Psoas muscle (tissue), 8 donors: ENCODE measurements around the gene SHISA5. TPM values are rescaled to one million over a fixed set of nuclear protein-coding genes. Genes with fewer than 3 reads are reported as not detected.
A peak's percentile ranks its signal among the peaks of the same experiment; 100 is the strongest.

Source experiments
- ATAC-seq, 4 donors: fragments of 200-7000 bp; cut with Tn5 transposase; one replicate each; pipeline ENCODE4 v1.9.1; 2020; ENCODE audit warnings: moderate library complexity in 3 of 4, mild to moderate bottlenecking in 2 of 4
- DNase-seq, 2 donors: peaks; one replicate each; pipeline ENCODE4 v3.0.0-alpha.2; 2020
- H3K27ac ChIP-seq: fragments of 200-600 bp; one replicate; pipeline ENCODE4 v1.8.0; 2022
- H3K27me3 ChIP-seq, 3 donors: fragments of 200-600 bp in 1 of 3; one replicate each; pipeline versions ENCODE4 v1.6.1 to v1.8.0; 2013 to 2022; ENCODE audit warnings: low read length in 2 of 3, mild to moderate bottlenecking in 2 of 3, moderate library complexity in 1 of 3; ENCODE audit not compliant: insufficient read depth in 3 of 3
- H3K36me3 ChIP-seq, 2 donors: fragments of 200-600 bp in 1 of 2; one replicate each; pipeline versions ENCODE4 v1.6.1 to v1.8.0; 2013 to 2022; ENCODE audit warnings: low read depth in 1 of 2, mild to moderate bottlenecking in 1 of 2, moderate library complexity in 1 of 2; ENCODE audit not compliant: insufficient read depth in 1 of 2
- H3K4me1 ChIP-seq: fragments of 200-600 bp; one replicate; pipeline ENCODE4 v1.8.0; 2022
- H3K4me3 ChIP-seq: fragments of 200-600 bp; one replicate; pipeline ENCODE4 v1.8.0; 2022; ENCODE audit warnings: mild to moderate bottlenecking
- H3K9me3 ChIP-seq: fragments of 200-600 bp; one replicate; pipeline ENCODE4 v1.8.0; 2022
- CTCF ChIP-seq: fragments of 200-600 bp; IDR thresholded peaks from one replicate; pipeline ENCODE4 v1.8.0; 2022; ENCODE audit warnings: antibody characterized with exemption
- WGBS, 3 donors: extraction: QIAGEN DNeasy Blood & Tissue Kit; methylation state at CpG; one replicate each; pipeline versions ENCODE4 v1.1.6 to v1.1.7; 2013; 5-methylcytosine and 5-hydroxymethylcytosine counted together
- intact Hi-C, 2 donors: fragments of 100-400 bp; cut with DNase I; formaldehyde crosslinking; loops; one replicate each; pipeline versions ENCODE4 v1.11.0 to v1.14.2; 2022
- polyA plus RNA-seq, 3 donors: library from polyadenylated mRNA; stranded (reverse); fragments of 200-250 nt; gene quantifications; one replicate each; pipeline ENCODE4 v1.2.3, GENCODE V29; 2013
- total RNA-seq, 4 donors: library from RNA; stranded (reverse); fragmentation: NEBNext Ultra II Directional in 2 of 4; extraction: Animal tissue kit (Norgen Biotek cat#: 25700) in 2 of 4; gene quantifications; one replicate each; pipeline versions ENCODE4 v1.2.1 to v1.2.4, GENCODE V29; 2021 to 2023
- donor health status: healthy with polysubstance abuse.
- donor health status: DM: no; HTN: no; CAD: no; lungs with moderate emphysema.
- donor health status: Bipolar disorder and iron deficiency.
- donor health status: healthy.
- donor health status: DM: yes; HTN: yes; CAD: no.
- donor health status: DM: no; HTN: no; CAD: no.
- donor health status: DM: no; HTN: no; CAD: no.
- donor health status: DM: yes; HTN: yes; CAD: no.

SHISA5 gene
- total and polyA plus RNA-seq, 7 donors = 16.9 to 34.7 (median 24.3) TPM

- TF ChIP-seq CTCF = no peak
- Histone ChIP-seq H3K36me3 (peaks cover 3 to 30% of the 10 kb centered on the region in 2 donors), H3K27ac (no peak overlapping the region), H3K4me3 (no peak overlapping the region), H3K9me3 (no peaks in the 10 kb centered on the region), H3K4me1 (peaks cover 15% of the 10 kb centered on the region), H3K27me3 (no peaks in the 10 kb centered on the region)
- 0 to 75% (median 70%) methylated on average over 1 of the region's 1 CpG for WGBS, 3 donors
- ATAC-seq (no peak), DNase-seq (no peak)
- intact Hi-C loops = loop anchor here (1.0 to 5.0 kb wide), 3 partner anchors 163 to 244 kb away; no protein-coding TSS in a partner anchor
These were observed 67.5 kb downstream of the SHISA5 start for GRCh38 chr3:48436477-48436787.

DNA sequence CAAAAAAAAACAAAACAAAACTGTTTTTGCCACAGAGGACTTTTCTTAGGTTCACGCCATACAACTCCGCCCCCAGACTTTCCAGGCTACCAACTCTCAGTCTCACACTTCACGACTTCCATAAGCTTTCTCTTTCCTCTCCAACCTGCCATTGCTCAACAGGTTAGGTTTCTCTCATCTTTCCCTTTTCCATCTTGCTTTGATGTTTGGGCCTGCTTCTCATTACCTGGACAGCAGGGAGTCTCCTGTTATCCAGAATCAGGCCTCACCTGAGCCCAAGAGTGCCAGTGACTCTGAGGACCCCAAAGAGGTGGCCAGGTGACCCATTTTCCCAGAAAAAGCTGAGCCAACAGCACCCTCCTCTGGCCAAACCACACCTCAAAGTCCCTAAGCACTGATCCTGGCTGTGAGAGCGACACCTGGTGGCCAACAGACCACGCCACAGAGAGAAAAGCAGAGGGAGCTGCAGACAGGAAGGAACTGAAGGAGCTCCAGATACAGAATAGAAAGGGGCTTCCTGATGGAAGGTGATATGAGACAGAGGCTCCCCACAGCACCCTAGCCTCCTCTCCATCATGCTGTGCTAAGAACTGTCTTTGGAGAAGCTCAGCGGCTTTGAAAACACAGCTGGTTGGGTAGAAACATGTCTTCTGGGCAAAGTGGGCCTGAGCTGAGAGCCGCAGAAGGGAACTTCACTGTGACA, 68.0 kb downstream of the SHISA5 start:
- no peaks in the 10 kb centered on the region for H3K27me3 ChIP-seq
- peak; percentile 64 to 67 (median 64) for ATAC-seq
- intact Hi-C loops = loop anchor here (1.0 to 5.0 kb wide), 4 partner anchors 35 to 244 kb away; no protein-coding TSS in a partner anchor
- peaks cover 10% of the 10 kb centered on the region for H3K4me1 ChIP-seq
- peak; percentile 99 for TF ChIP-seq CTCF
- peak; percentile 83 to 89 for DNase-seq
- no peak overlapping the region for H3K4me3 ChIP-seq
- no peak overlapping the region for H3K27ac ChIP-seq
- WGBS, 3 donors = 48 to 51% (median 49%) methylated on average over 7 of the region's 7 CpGs
- no peaks in the 10 kb centered on the region for H3K9me3 ChIP-seq
- peaks cover 3 to 27% of the 10 kb centered on the region in 2 donors for H3K36me3 ChIP-seq

DNA sequence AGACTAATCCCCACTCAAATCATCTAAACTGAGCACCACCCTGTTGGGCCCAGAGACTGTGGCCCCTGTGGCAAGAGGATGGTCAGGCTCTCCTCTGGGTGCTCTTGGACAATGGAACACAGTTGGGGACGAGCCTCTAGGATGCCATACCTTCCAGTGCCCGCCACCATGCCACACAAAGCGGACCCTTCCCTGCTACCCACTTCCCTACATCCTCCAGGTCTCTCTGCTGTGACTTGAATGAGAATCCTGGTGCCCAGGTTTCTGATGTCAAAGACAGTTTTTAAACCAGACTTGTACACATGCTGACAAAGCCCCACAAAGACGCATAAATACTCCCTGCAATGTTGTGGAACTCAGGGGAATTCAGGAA, 68.8 kb downstream of the SHISA5 start:
- Histone ChIP-seq H3K4me1 (peaks cover 9% of the 10 kb centered on the region), H3K4me3 (no peak overlapping the region), H3K36me3 (peaks cover 3 to 27% of the 10 kb centered on the region in 2 donors), H3K9me3 (no peaks in the 10 kb centered on the region), H3K27me3 (no peaks in the 10 kb centered on the region), H3K27ac (no peak overlapping the region)
- 89 to 91% (median 90%) methylated on average over 4 of the region's 4 CpGs for WGBS, 3 donors
- DNase-seq = no peak
- TF ChIP-seq CTCF = no peak
- intact Hi-C loops = loop anchor here in 1 of 2 donors (1.0 to 5.0 kb wide), 2 partner anchors 34 to 243 kb away; no protein-coding TSS in a partner anchor
- no peak for ATAC-seq

DNA sequence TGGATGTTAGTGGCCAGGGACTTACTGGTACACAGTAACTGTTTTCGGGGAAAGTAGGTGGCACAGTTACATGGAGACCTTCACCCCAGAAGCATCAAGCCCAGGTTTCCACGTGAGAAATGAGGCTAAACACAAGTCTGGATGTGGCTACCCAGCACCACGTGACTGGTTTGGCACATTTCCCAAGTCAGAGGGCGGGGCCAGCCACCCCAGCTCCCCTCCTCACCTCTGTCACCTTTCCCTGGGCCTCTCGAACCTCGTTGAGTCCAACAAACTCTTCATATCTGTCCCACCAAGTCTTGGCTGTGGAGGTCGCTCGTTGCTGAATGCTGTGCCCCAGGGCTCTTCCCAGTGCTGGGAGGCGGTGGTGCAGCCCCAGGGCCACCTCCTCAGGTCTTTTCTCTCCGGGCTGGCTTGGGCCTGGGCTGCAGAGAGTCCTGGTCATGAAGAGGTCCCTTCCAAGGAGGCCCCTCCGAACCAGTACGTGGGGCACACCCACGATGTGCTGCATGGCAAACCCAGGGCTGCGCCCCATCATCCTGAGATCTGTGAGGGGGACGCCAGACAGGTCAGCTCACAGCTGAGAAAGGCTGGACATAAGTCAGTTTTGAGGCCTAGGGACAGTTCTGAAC, 69.3 kb downstream of the SHISA5 start:
- WGBS, 3 donors = 71 to 73% (median 73%) methylated on average over 15 of the region's 15 CpGs
- DNase-seq (no peak), ATAC-seq (no peak)
- intact Hi-C loops = loop anchor here (1.0 to 5.0 kb wide), 3 partner anchors 33 to 242 kb away; no protein-coding TSS in a partner anchor
- Histone ChIP-seq H3K27me3 (no peaks in the 10 kb centered on the region), H3K9me3 (no peaks in the 10 kb centered on the region), H3K4me3 (no peak overlapping the region), H3K36me3 (peaks cover 3 to 27% of the 10 kb centered on the region in 2 donors), H3K27ac (no peak overlapping the region), H3K4me1 (peaks cover 11% of the 10 kb centered on the region)
- TF ChIP-seq CTCF = no peak
